PC-3 (cell line): ENCODE data around the gene POU3F3.

Source experiments
- CTCF ChIP-seq: fragments of 300-600 bp; sonication (generic); conservative IDR thresholded peaks from 2 replicates; pipeline ENCODE4 v1.5.1; 2017; ENCODE audit warnings: antibody characterized with exemption, low read depth, mild to moderate bottlenecking, low read length
- EZH2 ChIP-seq: fragments of 300-600 bp; sonication (generic); IDR thresholded peaks from one replicate; pipeline ENCODE4 v1.6.1; 2017; ENCODE audit warnings: antibody characterized with exemption, mild to moderate bottlenecking, low read length; ENCODE audit not compliant: unreplicated experiment
- EZH2phosphoT487 ChIP-seq: fragments of 300-600 bp; sonication (generic); IDR thresholded peaks from 2 replicates; pipeline ENCODE4 v1.6.1; 2018; ENCODE audit warnings: mild to moderate bottlenecking, antibody characterized with exemption, low read length, borderline replicate concordance

- no peak for TF ChIP-seq CTCF
- no peak for TF ChIP-seq EZH2
- TF ChIP-seq EZH2phosphoT487, result no peak
These were observed 27.9 kb upstream of the POU3F3 start for GRCh38 chr2:104826016-104826415.
